Stimulated activated naive CD4-positive, alpha-beta T cell (primary cell): ENCODE data around the gene PABPC1L.

Experiments used
- DNase-seq, 6 experiments: peaks; one replicate each; lab custom pipeline; 2025; lab: John Stamatoyannopoulos, UW

PABPC1L gene

DNA sequence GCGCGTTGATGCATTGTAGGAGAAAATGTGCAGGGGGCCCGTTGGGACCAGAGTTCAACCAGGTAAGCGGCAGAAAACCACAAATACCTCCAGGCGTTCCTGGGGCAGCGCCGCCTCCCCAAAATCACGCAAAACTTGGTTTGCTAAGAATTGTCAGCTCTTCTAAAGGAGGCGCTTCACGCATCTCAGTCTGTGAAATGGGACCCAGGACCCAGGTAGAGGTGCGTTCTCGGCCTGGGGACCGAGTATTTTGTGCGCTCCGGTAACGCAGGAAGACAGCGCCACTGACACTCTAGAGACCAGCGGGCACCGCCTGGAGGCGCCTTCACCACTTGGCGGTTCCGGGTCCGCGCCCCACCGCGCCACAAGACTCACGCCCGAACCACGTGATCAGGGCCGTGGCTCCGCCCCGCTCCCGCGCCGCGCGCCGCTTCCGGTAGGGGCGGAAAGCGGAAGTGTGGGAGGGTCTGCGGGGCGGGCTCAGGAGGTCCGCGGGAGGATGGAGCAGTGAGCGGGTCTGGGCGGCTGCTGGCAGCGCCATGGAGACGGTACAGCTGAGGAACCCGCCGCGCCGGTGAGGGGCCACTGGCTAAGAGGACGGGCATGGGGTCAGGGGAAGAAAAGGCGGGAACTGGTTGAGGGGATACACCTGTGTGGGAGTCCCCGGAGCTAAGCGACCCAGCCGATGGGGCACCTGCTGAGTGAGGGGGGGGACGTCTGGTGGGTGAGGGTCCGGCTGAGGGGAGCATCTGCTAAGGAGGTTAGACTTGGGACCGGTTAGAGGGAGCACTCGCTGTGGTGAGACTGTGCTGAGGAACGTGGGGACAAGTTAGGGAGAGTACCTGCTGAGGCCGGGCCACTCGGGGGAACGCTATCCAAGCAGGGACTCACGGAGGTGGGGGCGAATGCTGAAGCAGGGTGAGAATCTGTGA, 56.4 kb downstream of the PABPC1L start, which contains the start of gene STK4:
Gene STK4 (plus strand): TSS at position 483 of the 932 bp plus-strand sequence. CDS start 57 bp downstream, at position 540.
- peak; percentile 91 to 98 (median 96) for DNase-seq

DNA sequence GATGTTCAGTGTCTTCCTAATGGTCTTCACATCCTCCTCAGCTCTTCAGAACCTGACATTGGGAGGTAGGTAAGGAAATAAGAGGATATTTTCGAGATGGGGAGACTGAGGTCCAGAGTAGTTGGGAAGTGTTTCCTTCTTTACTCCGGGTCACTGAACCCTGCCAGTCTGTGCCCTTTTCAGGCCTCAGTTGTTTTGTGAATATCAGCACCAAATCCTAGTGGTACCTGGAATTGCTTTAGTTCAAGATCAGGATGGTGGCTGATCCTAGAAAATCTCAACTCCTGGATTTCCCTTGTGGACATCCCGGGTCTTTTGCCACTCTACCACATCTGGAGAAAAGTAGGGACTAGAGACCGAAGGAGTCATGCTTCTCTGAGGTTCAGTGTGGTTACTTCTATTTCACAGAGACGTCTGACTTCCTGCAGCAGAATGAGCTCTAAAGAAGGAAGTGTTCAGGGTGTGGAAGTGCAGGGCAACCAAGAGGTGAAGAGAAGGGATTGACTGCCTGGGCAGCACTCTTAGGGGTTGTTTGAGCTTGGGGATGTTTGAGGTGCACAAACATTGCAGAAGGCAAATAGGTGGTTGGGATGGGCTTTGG, 57.4 kb downstream of the PABPC1L start:
- peak; percentile 13 to 63 (median 30) for DNase-seq

GRCh38 chr20:44969300-44969894, 59.5 kb downstream of the PABPC1L start:
- DNase-seq = peak in 3 of 6 experiments; percentile 2 to 12 (median 5)

DNA sequence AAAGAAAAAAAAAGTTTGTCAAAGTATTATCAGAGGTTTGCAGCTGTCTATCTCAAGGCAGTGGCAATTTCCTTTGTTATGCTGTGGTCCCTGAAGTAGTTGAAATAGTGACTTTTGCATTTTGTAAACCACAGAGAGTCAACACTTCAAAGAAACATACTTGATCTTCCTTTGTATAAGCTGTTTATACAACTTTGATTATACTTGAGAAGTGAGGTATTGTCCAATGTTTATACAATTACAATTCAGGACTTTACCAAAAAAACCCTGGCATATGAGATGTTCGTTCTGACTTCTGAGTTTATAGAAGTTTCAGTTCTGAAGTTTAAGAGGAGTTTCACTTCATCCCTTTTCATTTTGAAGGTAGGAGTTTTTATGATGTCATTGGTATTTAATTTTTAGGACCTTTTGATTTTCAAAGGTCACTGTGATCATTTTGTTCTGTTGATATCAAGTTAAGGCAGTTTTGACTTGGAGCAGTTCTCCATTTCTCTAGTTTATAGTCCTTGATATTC, 60.4 kb downstream of the PABPC1L start:
- DNase-seq = peak in 3 of 6 experiments; percentile 13 to 56 (median 30)

- DNase-seq = no peak
Measured at GRCh38 chr20:44973053-44973452, 63.2 kb downstream of the PABPC1L start.

DNA sequence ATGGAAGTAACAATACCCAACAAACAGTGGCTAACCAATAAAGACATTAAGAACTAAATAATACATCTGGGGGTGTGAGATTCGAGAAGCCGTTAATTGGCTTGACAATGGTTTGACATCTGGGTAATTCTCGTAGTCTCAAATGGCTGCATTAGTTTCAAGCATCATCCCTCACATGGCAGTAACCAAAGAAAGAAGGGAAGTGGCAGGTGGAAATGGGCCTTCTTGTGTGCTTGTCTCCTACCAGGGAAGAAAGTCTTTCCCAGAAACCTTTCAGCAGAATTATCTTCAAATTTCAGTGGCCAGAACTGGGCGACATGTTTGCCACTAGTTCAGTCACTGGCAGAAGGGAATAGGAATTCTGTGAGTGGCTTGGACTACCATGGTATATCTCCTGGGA, 66.8 kb downstream of the PABPC1L start:
- no peak for DNase-seq

DNA sequence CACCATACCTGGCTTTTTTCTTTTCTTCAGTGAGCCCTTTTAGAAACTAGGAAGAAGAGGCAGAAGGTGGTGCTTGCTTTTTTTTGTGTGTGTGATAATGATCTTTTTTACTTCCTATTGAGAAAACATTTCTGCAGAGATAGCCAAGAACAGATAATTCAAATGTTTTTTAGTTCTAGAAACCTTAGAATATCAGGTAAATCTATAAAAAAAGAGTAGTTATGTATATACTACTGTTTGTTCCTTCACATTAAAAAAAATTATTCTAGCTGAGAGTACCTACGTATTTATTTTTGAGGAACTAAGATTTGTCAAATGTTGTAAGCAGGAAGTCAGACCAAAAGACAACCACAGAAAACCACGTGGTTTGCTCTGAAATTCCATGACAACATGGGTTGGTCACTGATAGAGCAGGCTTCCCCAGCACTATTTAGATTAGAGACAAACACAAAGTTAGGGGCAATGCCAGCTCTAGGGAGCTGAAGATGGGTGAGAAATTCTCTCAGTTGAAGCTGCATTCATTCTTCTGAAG, 69.3 kb downstream of the PABPC1L start:
- peak; percentile 30 to 87 (median 79) for DNase-seq

- DNase-seq = no peak
Measured at GRCh38 chr20:44981736-44982406, 72.0 kb downstream of the PABPC1L start.

- no peak for DNase-seq
Measured at GRCh38 chr20:44983093-44983674, 73.3 kb downstream of the PABPC1L start.

DNA sequence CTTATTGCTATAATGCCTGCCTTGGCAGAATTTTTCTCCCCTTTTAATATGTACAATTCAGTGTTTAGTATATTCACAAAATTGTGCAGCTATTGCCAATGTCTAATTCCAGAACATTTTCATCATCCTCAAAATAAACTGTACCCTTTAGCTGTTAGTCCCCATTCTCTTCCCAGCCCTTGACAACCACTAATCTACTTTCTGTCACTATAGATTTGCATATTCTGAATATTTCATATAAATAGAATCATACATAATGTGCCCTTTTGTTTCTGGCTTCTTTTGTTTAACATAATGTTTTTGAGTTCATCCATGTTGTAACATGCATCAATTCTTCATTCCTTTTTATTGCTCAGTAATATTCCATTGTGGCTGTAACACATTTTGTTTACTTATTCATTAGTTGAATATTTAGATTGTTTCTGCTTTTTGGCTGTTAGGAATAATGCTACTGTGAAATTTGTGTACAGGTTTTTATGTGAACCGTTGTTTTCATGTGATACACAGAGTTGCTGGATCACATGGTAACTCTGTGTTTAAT, 78.8 kb downstream of the PABPC1L start:
- DNase-seq = no peak
